ENCODE results near the gene RTCB.

GRCh38 chr22:32411829-32412592 lies at the start of gene RTCB:
- TF ChIP-seq CTCF (conservative IDR thresholded peaks at IDR 0.05), result no peak
- TF ChIP-seq ZFX (IDR thresholded peaks at IDR 0.05), result peak; percentile 76
